SH-SY5Y (cell line): ENCODE results near the gene SLIT1.

Source experiments
- GATA2 ChIP-seq: IDR thresholded peaks from 2 replicates; pipeline ENCODE4 v1.6.1; 2011; ENCODE audit warnings: mild to moderate bottlenecking, low read depth, low read length
- GATA3 ChIP-seq: IDR thresholded peaks from 2 replicates; pipeline ENCODE4 v1.6.1; 2011; ENCODE audit warnings: low read depth, mild to moderate bottlenecking, low read length, moderate library complexity

DNA sequence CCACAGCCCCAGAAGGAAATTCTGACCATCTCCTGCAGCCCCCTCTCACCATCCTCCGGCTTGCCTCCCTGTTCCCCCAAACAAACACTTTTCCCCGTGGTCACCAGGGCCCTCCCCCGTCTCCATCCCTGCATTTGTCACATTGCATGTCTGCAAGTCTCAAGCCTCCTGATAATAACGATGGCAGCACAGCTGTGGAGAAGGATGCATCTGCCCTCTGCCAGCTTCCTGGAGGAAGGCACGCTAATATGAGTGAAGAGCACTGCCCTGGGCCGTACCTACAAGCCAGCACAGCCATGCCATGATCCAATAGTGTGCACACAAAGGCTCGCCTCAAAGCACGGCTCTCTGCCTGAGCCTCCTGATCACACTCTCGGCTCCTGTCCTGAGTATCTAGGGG is 98.5 kb downstream of the SLIT1 start:
- TF ChIP-seq GATA2 (no peak), GATA3 (no peak)
